Measurements from ENCODE around the gene E2F4. TPM values are rescaled to one million over a fixed set of nuclear protein-coding genes. Genes with fewer than 3 reads are reported as not detected.

Gene E2F4
- total and polyA plus RNA-seq, 2 of the 13 experiments (the other 11 are each of a cell fraction or from before 2014, with no cell fraction given), result 84.8 to 91.2 TPM

DNA sequence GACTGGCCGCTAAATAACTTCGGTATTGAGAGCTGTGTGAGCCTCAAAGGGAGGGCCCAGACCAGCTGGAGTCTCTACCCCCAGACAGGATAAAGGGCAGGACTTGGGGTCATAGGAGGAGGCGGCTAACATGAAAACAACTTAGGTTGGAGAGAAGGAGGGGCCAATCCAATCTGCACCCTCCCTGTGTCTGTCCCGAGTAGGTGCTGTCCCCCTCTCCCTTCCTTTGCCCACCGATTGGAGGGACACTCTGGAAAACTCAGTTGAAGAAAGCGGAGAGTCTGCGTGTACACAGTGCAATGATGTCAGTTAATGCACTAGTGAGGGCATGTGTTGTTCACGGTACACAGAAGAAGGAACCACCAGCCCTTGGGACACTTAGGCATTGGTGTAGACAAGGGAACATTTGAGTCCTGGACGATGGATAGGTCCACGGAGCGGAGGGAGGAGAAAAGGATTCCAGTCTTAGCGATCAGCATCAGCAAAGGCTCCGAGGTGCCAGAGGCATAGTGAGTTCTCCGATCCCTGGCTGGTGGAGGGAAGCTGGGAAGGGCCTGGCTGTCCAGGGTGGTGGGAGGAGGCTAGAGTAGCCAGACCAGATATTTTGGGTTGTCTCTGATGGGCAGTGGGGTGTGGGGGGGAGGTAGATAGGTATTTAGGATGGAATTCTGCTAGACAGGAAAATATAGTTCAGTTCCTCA lies 20.9 kb upstream of the E2F4 start (continued):
- TF ChIP-seq, protein P1, sequence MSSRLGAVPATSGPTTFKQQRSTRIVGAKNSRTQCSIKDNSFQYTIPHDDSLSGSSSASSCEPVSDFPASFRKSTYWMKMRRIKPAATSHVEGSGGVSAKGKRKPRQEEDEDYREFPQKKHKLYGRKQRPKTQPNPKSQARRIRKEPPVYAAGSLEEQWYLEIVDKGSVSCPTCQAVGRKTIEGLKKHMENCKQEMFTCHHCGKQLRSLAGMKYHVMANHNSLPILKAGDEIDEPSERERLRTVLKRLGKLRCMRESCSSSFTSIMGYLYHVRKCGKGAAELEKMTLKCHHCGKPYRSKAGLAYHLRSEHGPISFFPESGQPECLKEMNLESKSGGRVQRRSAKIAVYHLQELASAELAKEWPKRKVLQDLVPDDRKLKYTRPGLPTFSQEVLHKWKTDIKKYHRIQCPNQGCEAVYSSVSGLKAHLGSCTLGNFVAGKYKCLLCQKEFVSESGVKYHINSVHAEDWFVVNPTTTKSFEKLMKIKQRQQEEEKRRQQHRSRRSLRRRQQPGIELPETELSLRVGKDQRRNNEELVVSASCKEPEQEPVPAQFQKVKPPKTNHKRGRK (CRISPR knock-in tag; IDR thresholded peaks at IDR 0.05), result no peak
- TF ChIP-seq ZNF777 (CRISPR knock-in tag; IDR thresholded peaks at IDR 0.05) (no peak), ZNF317 (CRISPR knock-in tag; IDR thresholded peaks at IDR 0.05) (no peak; the same call in 1 of the 2 replicates), NFRKB (IDR thresholded peaks at IDR 0.05) (no peak), HMG20B (CRISPR knock-in tag; conservative IDR thresholded peaks at IDR 0.05) (no peak), ZNF773 (CRISPR knock-in tag; IDR thresholded peaks at IDR 0.05; ENCODE audit: borderline replicate concordance) (0 out of 2 replicates have a peak, but pooled peaks have one; percentile 62)
- TF ChIP-seq, protein P2, sequence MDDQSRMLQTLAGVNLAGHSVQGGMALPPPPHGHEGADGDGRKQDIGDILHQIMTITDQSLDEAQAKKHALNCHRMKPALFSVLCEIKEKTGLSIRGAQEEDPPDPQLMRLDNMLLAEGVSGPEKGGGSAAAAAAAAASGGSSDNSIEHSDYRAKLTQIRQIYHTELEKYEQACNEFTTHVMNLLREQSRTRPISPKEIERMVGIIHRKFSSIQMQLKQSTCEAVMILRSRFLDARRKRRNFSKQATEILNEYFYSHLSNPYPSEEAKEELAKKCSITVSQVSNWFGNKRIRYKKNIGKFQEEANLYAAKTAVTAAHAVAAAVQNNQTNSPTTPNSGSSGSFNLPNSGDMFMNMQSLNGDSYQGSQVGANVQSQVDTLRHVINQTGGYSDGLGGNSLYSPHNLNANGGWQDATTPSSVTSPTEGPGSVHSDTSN (CRISPR knock-in tag; IDR thresholded peaks at IDR 0.05; ENCODE audit: borderline replicate concordance), result no peak
- TF ChIP-seq, protein P3, sequence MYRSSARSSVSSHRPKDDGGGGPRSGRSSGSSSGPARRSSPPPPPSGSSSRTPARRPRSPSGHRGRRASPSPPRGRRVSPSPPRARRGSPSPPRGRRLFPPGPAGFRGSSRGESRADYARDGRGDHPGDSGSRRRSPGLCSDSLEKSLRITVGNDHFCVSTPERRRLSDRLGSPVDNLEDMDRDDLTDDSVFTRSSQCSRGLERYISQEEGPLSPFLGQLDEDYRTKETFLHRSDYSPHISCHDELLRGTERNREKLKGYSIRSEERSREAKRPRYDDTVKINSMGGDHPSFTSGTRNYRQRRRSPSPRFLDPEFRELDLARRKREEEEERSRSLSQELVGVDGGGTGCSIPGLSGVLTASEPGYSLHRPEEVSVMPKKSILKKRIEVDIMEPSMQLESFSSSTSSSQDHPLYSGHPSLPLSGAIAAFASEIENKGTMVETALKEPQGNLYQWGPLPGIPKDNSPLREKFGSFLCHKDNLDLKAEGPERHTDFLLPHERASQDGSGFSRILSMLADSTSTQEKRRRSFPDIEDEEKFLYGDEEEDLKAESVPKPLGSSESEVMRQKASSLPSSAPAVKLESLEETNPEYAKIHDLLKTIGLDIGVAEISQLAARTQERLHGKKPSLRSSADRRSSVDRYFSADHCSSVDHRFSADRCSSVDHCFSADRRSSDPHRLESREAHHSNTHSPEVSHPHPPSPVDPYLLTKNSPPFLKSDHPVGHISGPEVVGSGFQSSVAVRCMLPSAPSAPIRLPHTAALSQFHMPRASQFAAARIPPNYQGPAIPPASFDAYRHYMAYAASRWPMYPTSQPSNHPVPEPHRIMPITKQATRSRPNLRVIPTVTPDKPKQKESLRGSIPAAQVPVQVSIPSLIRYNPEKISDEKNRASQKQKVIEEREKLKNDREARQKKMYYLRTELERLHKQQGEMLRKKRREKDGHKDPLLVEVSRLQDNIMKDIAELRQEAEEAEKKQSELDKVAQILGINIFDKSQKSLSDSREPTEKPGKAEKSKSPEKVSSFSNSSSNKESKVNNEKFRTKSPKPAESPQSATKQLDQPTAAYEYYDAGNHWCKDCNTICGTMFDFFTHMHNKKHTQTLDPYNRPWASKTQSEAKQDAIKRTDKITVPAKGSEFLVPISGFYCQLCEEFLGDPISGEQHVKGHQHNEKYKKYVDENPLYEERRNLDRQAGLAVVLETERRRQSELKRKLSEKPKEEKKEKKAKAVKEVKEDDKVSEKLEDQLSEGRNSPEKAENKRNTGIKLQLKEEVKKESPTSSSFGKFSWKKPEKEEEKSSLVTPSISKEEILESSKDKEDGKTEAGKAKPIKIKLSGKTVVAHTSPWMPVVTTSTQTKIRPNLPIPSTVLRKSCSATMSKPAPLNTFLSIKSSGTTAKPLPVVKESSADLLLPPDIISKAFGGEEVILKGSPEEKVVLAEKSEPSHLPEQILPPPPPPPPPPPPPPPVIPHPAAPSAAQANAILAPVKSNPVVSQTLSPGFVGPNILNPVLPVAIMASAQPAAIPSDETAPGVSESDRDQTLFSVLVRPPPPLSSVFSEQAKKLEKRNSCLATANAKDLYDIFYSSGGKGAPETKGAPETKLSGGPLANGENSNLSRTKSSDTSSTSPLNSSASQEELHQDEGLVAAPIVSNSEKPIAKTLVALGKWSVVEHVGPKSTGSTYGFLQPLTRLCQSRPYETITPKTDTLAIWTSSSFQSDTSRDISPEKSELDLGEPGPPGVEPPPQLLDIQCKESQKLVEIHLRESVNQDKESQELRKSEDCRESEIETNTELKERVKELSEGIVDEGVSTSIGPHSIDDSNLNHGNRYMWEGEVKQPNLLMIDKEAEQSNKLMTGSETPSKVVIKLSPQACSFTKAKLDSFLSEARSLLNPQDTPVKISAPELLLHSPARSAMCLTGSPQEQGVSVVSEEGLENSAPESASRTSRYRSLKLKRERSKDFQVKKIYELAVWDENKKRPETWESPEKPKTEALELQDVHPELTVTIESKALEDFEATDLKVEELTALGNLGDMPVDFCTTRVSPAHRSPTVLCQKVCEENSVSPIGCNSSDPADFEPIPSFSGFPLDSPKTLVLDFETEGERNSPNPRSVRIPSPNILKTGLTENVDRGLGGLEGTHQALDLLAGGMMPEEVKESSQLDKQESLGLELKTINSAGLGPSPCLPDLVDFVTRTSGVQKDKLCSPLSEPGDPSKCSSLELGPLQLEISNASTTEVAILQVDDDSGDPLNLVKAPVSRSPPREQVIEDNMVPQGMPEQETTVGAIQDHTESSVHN (CRISPR knock-in tag; IDR thresholded peaks at IDR 0.05), result peak; percentile 78; the same call in 1 of the 2 replicates
- TF ChIP-seq, protein P4, sequence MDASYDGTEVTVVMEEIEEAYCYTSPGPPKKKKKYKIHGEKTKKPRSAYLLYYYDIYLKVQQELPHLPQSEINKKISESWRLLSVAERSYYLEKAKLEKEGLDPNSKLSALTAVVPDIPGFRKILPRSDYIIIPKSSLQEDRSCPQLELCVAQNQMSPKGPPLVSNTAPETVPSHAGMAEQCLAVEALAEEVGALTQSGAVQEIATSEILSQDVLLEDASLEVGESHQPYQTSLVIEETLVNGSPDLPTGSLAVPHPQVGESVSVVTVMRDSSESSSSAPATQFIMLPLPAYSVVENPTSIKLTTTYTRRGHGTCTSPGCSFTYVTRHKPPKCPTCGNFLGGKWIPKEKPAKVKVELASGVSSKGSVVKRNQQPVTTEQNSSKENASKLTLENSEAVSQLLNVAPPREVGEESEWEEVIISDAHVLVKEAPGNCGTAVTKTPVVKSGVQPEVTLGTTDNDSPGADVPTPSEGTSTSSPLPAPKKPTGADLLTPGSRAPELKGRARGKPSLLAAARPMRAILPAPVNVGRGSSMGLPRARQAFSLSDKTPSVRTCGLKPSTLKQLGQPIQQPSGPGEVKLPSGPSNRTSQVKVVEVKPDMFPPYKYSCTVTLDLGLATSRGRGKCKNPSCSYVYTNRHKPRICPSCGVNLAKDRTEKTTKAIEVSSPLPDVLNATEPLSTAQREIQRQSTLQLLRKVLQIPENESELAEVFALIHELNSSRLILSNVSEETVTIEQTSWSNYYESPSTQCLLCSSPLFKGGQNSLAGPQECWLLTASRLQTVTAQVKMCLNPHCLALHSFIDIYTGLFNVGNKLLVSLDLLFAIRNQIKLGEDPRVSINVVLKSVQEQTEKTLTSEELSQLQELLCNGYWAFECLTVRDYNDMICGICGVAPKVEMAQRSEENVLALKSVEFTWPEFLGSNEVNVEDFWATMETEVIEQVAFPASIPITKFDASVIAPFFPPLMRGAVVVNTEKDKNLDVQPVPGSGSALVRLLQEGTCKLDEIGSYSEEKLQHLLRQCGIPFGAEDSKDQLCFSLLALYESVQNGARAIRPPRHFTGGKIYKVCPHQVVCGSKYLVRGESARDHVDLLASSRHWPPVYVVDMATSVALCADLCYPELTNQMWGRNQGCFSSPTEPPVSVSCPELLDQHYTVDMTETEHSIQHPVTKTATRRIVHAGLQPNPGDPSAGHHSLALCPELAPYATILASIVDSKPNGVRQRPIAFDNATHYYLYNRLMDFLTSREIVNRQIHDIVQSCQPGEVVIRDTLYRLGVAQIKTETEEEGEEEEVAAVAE (CRISPR knock-in tag; IDR thresholded peaks at IDR 0.05; ENCODE audit: borderline replicate concordance), result peak; percentile 75; the same call in 1 of the 2 replicates
